ENCODE results near the gene SPN.

SPN gene

DNA sequence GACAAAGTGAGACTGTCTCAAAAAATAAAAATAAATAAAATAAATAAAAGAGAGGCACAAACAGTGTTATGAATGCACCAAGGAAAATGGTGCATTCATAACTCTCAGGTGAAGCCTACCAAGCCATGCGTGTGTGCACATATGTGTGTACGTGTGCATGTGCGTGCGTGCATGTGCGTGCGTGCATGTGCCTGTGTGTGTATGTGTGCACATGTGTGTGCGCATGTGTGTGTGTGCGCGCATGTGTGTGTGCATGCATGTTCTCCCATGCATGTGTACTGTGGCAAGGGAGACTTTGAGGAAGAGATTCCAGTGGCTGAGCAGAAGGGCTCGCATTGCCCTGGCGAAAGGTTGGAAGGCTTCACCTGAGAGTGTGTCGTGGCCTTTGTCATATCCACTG lies 4.7 kb downstream of the SPN start:
- no peak for DNase-seq (ENCODE audit: low read depth, low spot score)
- ChIA-PET CTCF (no interaction called here), POLR2A (no interaction called here)
- TF ChIP-seq, protein P1, sequence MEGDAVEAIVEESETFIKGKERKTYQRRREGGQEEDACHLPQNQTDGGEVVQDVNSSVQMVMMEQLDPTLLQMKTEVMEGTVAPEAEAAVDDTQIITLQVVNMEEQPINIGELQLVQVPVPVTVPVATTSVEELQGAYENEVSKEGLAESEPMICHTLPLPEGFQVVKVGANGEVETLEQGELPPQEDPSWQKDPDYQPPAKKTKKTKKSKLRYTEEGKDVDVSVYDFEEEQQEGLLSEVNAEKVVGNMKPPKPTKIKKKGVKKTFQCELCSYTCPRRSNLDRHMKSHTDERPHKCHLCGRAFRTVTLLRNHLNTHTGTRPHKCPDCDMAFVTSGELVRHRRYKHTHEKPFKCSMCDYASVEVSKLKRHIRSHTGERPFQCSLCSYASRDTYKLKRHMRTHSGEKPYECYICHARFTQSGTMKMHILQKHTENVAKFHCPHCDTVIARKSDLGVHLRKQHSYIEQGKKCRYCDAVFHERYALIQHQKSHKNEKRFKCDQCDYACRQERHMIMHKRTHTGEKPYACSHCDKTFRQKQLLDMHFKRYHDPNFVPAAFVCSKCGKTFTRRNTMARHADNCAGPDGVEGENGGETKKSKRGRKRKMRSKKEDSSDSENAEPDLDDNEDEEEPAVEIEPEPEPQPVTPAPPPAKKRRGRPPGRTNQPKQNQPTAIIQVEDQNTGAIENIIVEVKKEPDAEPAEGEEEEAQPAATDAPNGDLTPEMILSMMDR (IDR thresholded peaks at IDR 0.05; ENCODE audit: insufficient read depth, low read length, missing control alignments), result no peak
- no peak overlapping the region for H3K4me3 ChIP-seq (ENCODE audit: low read depth, low read length)

- POLR2A ChIA-PET, result no interaction called here
Measured at GRCh38 chr16:29668267-29668666, 5.2 kb downstream of the SPN start.

DNA sequence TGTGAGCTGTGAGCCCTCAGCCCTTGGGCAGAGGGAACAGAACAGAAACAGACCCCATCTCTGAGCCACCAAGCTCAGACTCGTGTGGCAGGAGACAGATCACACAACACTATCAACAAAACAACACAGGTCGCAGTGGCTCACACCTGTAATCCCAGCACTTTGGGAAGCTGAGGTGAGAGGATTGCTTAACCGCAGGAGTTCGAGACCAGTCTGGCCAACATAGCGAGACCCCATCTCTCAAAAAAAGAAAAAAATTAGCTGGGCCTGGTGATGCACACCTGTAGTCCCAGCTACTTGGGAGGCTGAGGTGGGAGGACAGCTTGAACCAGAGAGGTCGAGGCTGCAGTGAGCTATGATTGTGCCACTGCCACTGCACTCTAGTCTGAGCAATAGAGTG lies 10.5 kb downstream of the SPN start:
- TF ChIP-seq, protein P1 (IDR thresholded peaks at IDR 0.05; ENCODE audit: insufficient read depth, low read length, missing control alignments), result no peak
- no peak overlapping the region for H3K4me3 ChIP-seq (ENCODE audit: low read depth, low read length)
- ChIA-PET CTCF (interaction anchor here (0.6 kb wide), 1 partner anchor 26 kb away, joined by 3 read pairs; no protein-coding TSS in a partner anchor), POLR2A (no interaction called here)
- no peak for DNase-seq (ENCODE audit: low read depth, low spot score)

More at GRCh38 chr16:29668267-29668666, 5.2 kb downstream of the SPN start:
- CTCF ChIA-PET, result no interaction called here
- H3K4me3 ChIP-seq (ENCODE audit: low read depth, low read length), result no peak overlapping the region
- TF ChIP-seq, protein P1 (IDR thresholded peaks at IDR 0.05; ENCODE audit: insufficient read depth, low read length, missing control alignments), result no peak
- no peak for DNase-seq (ENCODE audit: low read depth, low spot score)

DNA sequence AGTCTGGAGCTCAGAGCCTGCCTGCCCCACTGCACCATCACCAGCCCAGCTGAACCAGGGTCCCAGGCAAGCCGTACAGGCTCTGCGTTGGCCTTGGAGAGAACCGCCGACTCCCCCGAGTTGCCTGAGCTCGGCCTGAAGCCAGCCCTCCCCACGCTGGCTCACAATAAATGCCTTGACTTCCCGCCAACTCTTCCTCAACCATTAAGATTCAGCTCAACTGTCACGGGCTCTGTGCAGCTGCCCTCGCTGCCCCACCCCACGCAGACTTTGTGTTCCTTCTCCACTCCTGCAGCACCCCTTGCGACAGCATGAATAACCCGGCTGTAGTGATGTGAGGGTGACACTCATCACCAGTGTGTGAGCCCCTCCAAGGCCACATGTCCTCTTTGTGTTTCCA lies 11.1 kb downstream of the SPN start:
- POLR2A ChIA-PET, result no interaction called here
- TF ChIP-seq, protein P1 (IDR thresholded peaks at IDR 0.05; ENCODE audit: insufficient read depth, low read length, missing control alignments), result no peak
- CTCF ChIA-PET, result interaction anchor here (0.6 kb wide), 2 partner anchors 21 to 26 kb away, joined by 3 to 4 read pairs; no protein-coding TSS in a partner anchor
- no peak overlapping the region for H3K4me3 ChIP-seq (ENCODE audit: low read depth, low read length)
- DNase-seq (ENCODE audit: low read depth, low spot score), result no peak

GRCh38 chr16:29675811-29676643 lies 13.0 kb downstream of the SPN start:
- no peak overlapping the region for H3K4me3 ChIP-seq (ENCODE audit: low read depth, low read length)
- no peak for DNase-seq (ENCODE audit: low read depth, low spot score)
- TF ChIP-seq, protein P1 (IDR thresholded peaks at IDR 0.05; ENCODE audit: insufficient read depth, low read length, missing control alignments), result no peak
- ChIA-PET CTCF (interaction anchor here (0.7 kb wide), 1 partner anchor 49 kb away, joined by 3 read pairs; no protein-coding TSS in a partner anchor), POLR2A (interaction anchor here (0.6 kb wide), 1 partner anchor 146 kb away, joined by 3 read pairs; no protein-coding TSS in a partner anchor)

DNA sequence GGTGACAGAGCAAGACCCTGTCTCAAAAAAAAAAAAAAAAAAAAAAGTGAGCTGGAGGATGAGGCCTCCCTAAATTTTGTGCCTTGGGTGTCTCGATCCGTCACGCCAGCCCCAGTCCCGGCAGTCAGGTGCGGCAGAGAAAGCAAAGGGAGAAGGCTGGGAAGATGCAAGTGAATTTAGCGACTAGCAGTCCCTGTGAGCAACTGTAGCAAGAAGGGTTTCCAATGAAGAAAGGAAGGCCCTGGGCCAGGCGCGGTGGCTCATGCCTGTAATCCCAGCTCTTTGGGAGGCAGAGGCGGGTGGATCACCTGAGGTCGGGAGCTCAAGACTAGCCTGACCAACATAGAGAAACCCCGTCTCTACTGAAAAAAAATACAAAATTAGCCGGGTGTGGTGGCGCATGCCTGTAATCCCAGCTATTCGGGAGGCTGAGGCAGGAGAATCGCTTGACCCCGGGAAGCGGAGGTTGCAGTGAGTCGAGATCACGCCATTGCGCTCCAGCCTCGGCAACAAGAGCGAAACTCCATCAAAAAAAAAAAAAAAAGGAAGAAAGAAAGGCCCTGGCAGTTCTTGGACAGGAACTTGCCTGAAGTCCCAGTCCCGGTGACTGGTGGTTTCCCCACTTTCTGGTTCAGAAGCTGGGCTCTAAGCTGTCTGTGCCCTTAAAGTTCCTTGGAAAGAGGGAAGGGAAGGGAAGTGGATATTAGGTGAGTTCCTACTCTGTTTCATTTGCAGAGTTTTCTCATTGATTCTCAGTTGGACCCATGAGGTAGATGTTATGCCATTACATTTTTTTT lies 14.1 kb downstream of the SPN start:
- no peak for DNase-seq (ENCODE audit: low read depth, low spot score)
- no peak overlapping the region for H3K4me3 ChIP-seq (ENCODE audit: low read depth, low read length)
- TF ChIP-seq, protein P1 (IDR thresholded peaks at IDR 0.05; ENCODE audit: insufficient read depth, low read length, missing control alignments), result no peak
- CTCF ChIA-PET, result interaction anchor here (0.7 kb wide), 2 partner anchors 23 to 48 kb away, joined by 3 read pairs; no protein-coding TSS in a partner anchor
- POLR2A ChIA-PET, result no interaction called here
